PC-3 (cell line): Measurements from ENCODE around the gene BRI3. TPM values are rescaled to one million over a fixed set of nuclear protein-coding genes. Genes with fewer than 3 reads are reported as not detected.
"Not testable (repeated sequence)": the region's sequence is repeated elsewhere in the genome, so short reads cannot be mapped to it uniquely, and the experiment has no call there.

Source experiments
- ATAC-seq: fragments of 200-7000 bp; cut with Tn5 transposase; 2 replicates; pipeline ENCODE4 v1.9.1; 2020; ENCODE audit warnings: mild to moderate bottlenecking, moderate library complexity
- BruUV-seq: library from RNA; stranded (reverse); fragments of 400-500 nt; replicated peaks from 2 replicates; lab custom pipeline; 2021; lab: Mats Ljungman, UMichigan
- CTCF ChIA-PET: fragments of 300-600 bp; sonication (Branson Sonifier 250); formaldehyde crosslinking; loops from one replicate; lab custom pipeline; 2022; ENCODE audit warnings: antibody characterized with exemption; lab: Charles Lee
- POLR2A ChIA-PET: fragments of 300-600 bp; sonication (Branson Sonifier 250); formaldehyde crosslinking; loops from one replicate; lab custom pipeline; 2022; ENCODE audit warnings: antibody characterized with exemption; ENCODE audit not compliant: unreplicated experiment; lab: Charles Lee
- DNase-seq: peaks from one replicate; pipeline ENCODE4 v3.0.0-alpha.2; 2015
- H2AFZ ChIP-seq: fragments of 300-600 bp; sonication (generic); 2 replicates; pipeline ENCODE4 v1.6.0; 2016; ENCODE audit warnings: antibody characterized with exemption, low read length
- H3F3A ChIP-seq: fragments of 300-600 bp; sonication (generic); one replicate; pipeline ENCODE4 v1.6.0; 2017; ENCODE audit warnings: antibody characterized with exemption, low read length, control low read depth, mild to moderate bottlenecking; ENCODE audit not compliant: unreplicated experiment
- H3K27ac ChIP-seq: fragments of 300-600 bp; sonication (generic); 2 replicates; pipeline ENCODE4 v1.5.1; 2016; ENCODE audit warnings: mild to moderate bottlenecking, low read length
- H3K27me3 ChIP-seq: fragments of 300-600 bp; sonication (generic); 2 replicates; pipeline ENCODE4 v1.6.1; 2016; ENCODE audit warnings: low read length, mixed read lengths
- H3K36me3 ChIP-seq: fragments of 300-600 bp; sonication (generic); 2 replicates; pipeline ENCODE4 v1.6.1; 2016; ENCODE audit warnings: low read depth, mixed run types, low read length, mixed read lengths
- H3K4me1 ChIP-seq: fragments of 300-600 bp; sonication (generic); 2 replicates; pipeline ENCODE4 v1.5.1; 2016; ENCODE audit warnings: low read length; ENCODE audit not compliant: insufficient read depth
- H3K4me2 ChIP-seq: fragments of 300-600 bp; sonication (generic); 2 replicates; pipeline ENCODE4 v1.6.0; 2016; ENCODE audit warnings: low read length
- H3K4me3 ChIP-seq: fragments of 300-600 bp; sonication (generic); 2 replicates; pipeline ENCODE4 v1.5.1; 2016; ENCODE audit warnings: mild to moderate bottlenecking, low read length, mixed read lengths
- H3K79me2 ChIP-seq: fragments of 300-600 bp; sonication (generic); 2 replicates; pipeline ENCODE4 v1.6.1; 2017; ENCODE audit warnings: low read length, mixed read lengths
- H3K9ac ChIP-seq: fragments of 300-600 bp; sonication (generic); 2 replicates; pipeline ENCODE4 v1.6.0; 2016; ENCODE audit warnings: mild to moderate bottlenecking, low read length
- H3K9me2 ChIP-seq: fragments of 300-600 bp; sonication (generic); replicated peaks from 2 replicates; pipeline ENCODE4 v1.6.1; 2016; ENCODE audit warnings: mixed run types, low read length, mixed read lengths
- H3K9me3 ChIP-seq: fragments of 300-600 bp; sonication (generic); 2 replicates; pipeline ENCODE4 v1.6.1; 2016; ENCODE audit warnings: low read length, mixed read lengths
- H4K20me1 ChIP-seq: fragments of 300-600 bp; sonication (generic); 2 replicates; pipeline ENCODE4 v1.6.1; 2016; ENCODE audit warnings: low read length, mixed read lengths
- EZH2 ChIP-seq: fragments of 300-600 bp; sonication (generic); IDR thresholded peaks from one replicate; pipeline ENCODE4 v1.6.1; 2017; ENCODE audit warnings: antibody characterized with exemption, mild to moderate bottlenecking, low read length; ENCODE audit not compliant: unreplicated experiment
- EZH2phosphoT487 ChIP-seq: fragments of 300-600 bp; sonication (generic); IDR thresholded peaks from 2 replicates; pipeline ENCODE4 v1.6.1; 2018; ENCODE audit warnings: mild to moderate bottlenecking, antibody characterized with exemption, low read length, borderline replicate concordance
- intact Hi-C: fragments of 100-400 bp; cut with micrococcal nuclease; formaldehyde crosslinking; loops from 2 replicates; pipeline ENCODE4 v1.9.0; 2023
- total RNA-seq: library from RNA; depleted of rRNA; stranded (reverse); fragments of >200 nt; gene quantifications from 2 replicates; pipeline ENCODE4 v1.2.3, GENCODE V29; 2014
- TF ChIP-seq, protein P1 (sequence below): fragments of 300-600 bp; sonication (generic); conservative IDR thresholded peaks from 2 replicates; pipeline ENCODE4 v1.5.1; 2017; ENCODE audit warnings: antibody characterized with exemption, low read depth, mild to moderate bottlenecking, low read length

Gene BRI3
- total RNA-seq, 1 experiment from 2014 or later, result 55.0 TPM

DNA sequence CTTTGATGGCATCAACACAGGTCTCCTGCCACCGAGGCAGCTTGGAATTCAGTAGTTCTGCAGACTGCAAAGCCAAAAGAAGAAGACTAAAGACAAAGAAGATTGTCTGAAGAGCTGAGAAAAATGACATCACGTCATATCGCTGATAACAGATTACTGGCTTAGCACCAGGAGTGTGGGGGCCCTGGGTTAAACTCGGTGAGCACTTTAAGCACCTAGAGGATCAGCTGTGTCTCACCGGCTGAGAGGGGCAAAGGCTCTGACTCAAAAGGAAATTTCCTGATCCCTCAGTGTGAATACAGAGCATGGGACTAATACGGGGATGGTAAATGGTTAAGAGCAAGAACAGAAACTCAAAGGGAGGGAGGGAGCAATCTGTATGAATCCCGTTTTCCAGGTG lies 30.7 kb downstream of the BRI3 start:
- Histone ChIP-seq H3K9me3 (no peaks in the 10 kb centered on the region), H3K27ac (no peak overlapping the region), H3K4me1 (no peaks in the 10 kb centered on the region), H3K79me2 (no peaks in the 10 kb centered on the region), H4K20me1 (no peaks in the 10 kb centered on the region), H3F3A (no peaks in the 10 kb centered on the region), H3K27me3 (no peaks in the 10 kb centered on the region), H3K9ac (no peak overlapping the region), H3K4me2 (no peak overlapping the region), H3K9me2 (no peaks in the 10 kb centered on the region), H2AFZ (no peak overlapping the region), H3K36me3 (peaks cover 18% of the 10 kb centered on the region), H3K4me3 (no peak overlapping the region)
- intact Hi-C loops, result no loop called here
- ChIA-PET POLR2A (no interaction called here), CTCF (no interaction called here)
- DNase-seq (no peak), ATAC-seq (no peak)
- TF ChIP-seq EZH2, result no peak
- BruUV-seq, result no TSS peak

DNA sequence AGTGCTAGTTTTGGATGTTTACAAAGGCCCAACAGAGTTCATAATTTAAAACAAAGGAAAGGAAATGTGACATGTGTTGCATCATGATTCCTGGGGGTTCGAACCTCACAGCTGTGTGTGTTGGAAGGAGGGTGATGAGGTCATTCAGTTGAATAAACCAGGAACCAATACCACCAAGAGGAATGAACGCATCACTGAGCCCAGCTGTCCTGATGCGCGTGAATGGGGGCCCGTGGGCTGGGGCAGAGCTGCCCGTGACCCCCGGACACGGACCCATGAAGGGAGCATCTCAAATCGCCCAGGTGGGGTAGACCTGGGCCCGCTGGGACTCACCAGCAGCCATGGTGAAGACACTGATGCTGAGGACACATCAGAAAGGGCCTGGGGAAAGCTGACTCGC lies 33.0 kb downstream of the BRI3 start:
- BruUV-seq, result no TSS peak
- H3K79me2 ChIP-seq, result no peaks in the 10 kb centered on the region
- H3K36me3 ChIP-seq, result peaks cover 15% of the 10 kb centered on the region
- ATAC-seq (no peak), DNase-seq (no peak)
- H3K27ac ChIP-seq, result no peak overlapping the region
- TF ChIP-seq EZH2, result no peak
- TF ChIP-seq, protein P1, sequence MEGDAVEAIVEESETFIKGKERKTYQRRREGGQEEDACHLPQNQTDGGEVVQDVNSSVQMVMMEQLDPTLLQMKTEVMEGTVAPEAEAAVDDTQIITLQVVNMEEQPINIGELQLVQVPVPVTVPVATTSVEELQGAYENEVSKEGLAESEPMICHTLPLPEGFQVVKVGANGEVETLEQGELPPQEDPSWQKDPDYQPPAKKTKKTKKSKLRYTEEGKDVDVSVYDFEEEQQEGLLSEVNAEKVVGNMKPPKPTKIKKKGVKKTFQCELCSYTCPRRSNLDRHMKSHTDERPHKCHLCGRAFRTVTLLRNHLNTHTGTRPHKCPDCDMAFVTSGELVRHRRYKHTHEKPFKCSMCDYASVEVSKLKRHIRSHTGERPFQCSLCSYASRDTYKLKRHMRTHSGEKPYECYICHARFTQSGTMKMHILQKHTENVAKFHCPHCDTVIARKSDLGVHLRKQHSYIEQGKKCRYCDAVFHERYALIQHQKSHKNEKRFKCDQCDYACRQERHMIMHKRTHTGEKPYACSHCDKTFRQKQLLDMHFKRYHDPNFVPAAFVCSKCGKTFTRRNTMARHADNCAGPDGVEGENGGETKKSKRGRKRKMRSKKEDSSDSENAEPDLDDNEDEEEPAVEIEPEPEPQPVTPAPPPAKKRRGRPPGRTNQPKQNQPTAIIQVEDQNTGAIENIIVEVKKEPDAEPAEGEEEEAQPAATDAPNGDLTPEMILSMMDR, result no peak
- no peak for TF ChIP-seq EZH2phosphoT487
- no peak overlapping the region for H2AFZ ChIP-seq
- H3K27me3 ChIP-seq, result no peaks in the 10 kb centered on the region
- no peaks in the 10 kb centered on the region for H3K9me3 ChIP-seq
- H3K4me2 ChIP-seq, result no peak overlapping the region
- H3F3A ChIP-seq, result no peaks in the 10 kb centered on the region
- no peaks in the 10 kb centered on the region for H3K9me2 ChIP-seq
- intact Hi-C loops, result no loop called here
- ChIA-PET CTCF (no interaction called here), POLR2A (no interaction called here)
- no peak overlapping the region for H3K9ac ChIP-seq
- no peaks in the 10 kb centered on the region for H4K20me1 ChIP-seq
- H3K4me3 ChIP-seq, result no peak overlapping the region
- no peaks in the 10 kb centered on the region for H3K4me1 ChIP-seq

DNA sequence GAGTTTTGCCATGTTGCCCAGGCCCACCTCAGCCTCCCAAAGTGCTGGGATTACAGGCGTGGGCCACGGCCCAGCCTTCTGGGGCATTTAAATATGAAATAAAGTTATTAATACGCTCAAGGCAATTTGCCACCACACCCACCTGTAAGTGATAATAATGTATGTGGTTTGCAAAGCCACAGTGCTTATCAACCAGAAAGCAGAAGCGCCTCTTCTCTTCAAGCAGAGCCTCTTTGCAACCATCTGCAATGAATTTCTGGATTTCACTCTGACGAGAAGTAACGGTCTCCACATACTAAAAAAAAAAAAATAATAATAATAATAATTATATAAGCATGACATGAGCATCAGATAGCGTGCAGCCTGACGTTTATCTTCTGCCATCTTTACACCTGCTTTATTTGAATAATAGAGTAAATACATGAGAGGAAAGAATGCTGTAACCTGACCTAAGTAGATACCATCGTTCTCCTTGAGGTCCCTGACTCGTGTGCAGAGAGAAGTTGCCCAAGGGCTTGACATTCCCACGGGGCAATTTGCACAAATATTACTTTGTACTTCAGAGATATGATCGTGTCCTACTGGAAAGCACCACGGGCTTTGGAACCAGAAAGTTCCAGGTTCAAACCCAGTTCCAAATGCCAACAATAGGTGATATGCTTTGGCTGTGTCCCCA lies 34.0 kb downstream of the BRI3 start:
- Histone ChIP-seq H3K4me2 (no peak overlapping the region), H3K9me3 (no peaks in the 10 kb centered on the region), H4K20me1 (no peaks in the 10 kb centered on the region), H2AFZ (no peak overlapping the region), H3K4me3 (no peak overlapping the region), H3K27me3 (no peaks in the 10 kb centered on the region), H3K9me2 (no peaks in the 10 kb centered on the region), H3K27ac (no peak overlapping the region), H3F3A (no peaks in the 10 kb centered on the region), H3K4me1 (no peaks in the 10 kb centered on the region), H3K36me3 (peaks cover 15% of the 10 kb centered on the region), H3K9ac (no peak overlapping the region), H3K79me2 (no peaks in the 10 kb centered on the region)
- BruUV-seq, result no TSS peak
- TF ChIP-seq, protein P1, result no peak
- TF ChIP-seq EZH2, result no peak
- no peak for TF ChIP-seq EZH2phosphoT487
- POLR2A ChIA-PET, result no interaction called here
- DNase-seq (no peak), ATAC-seq (no peak)
- CTCF ChIA-PET, result no interaction called here
- intact Hi-C loops, result no loop called here

DNA sequence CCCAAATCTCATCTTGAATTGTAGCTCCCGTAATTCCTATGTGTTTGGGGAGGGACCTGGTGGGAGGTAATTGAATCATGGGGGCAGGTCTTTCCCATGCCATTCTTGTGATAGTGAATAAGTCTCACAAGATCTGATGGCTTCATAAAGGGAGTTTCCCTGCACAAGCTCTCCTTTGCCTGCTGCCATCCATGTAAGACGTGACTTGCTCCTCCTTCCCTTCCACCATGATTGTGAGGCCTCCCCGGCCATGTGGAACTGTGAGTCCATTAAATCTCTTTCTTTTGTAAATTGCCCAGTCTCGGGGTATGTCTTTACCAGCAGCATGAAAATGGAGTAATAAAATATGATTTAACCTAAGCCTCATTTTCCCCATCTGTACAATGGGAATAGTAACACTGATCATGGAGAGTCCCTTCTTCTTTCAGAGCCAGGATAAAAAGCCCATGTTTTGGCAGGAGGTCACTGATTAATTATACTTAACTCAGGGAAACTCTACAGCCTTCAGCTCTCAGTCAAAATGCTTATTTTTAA lies 34.6 kb downstream of the BRI3 start:
- intact Hi-C loops, H3K79me2 ChIP-seq, BruUV-seq, CTCF ChIA-PET, H3K4me1 ChIP-seq, H3K27ac ChIP-seq, POLR2A ChIA-PET, H3K27me3 ChIP-seq, H2AFZ ChIP-seq, H3K4me3 ChIP-seq, H3K9me3 ChIP-seq, H3K9me2 ChIP-seq, H3K9ac ChIP-seq, H3K4me2 ChIP-seq, H3F3A ChIP-seq, H4K20me1 ChIP-seq, DNase-seq, ATAC-seq: not testable (repeated sequence)
- H3K36me3 ChIP-seq, result peaks cover 15% of the 10 kb centered on the region
